GM18867 (cell line): ENCODE measurements around the gene TMEM114.

ENCODE experiments used
- ATAC-seq: cut with Tn5 transposase; IDR thresholded peaks from one replicate; pipeline ENCODE4 v1.9.1; 2021; ENCODE audit warnings: mild to moderate bottlenecking, moderate library complexity; ENCODE audit not compliant: unreplicated experiment

The TMEM114 gene

DNA sequence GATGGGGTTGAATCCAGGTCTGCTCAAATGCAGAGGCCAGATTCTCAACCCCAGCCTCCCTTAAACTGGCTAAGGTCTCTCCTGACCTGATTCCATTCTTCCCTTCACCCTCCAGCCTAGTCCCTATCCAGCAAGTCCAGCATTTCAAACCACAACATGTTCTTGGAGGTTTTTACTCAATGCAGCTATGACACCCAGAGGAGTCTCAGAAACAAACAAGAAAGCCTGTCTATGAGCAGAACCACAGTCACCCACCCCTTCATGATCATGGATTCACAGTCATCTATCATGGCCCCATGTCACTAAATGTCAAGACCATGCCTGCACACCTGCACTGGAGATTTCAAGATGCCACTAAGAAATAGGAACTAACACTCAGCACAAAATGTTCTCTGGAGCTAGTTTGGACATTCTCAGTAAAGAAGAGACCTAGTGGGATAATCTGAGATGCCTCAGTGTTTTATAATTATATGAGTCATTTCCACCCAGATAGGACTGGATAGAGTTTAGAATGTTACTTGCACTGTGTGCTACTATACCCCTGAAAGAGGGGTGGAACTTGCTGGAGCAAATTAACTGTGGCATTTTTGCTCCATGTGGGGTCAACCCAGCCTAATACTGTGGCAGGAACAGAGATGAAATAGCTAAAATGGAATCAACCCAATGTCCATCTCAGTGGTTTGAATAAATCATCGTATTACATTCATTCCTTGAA, 21.7 kb upstream of the TMEM114 start:
- no peak for ATAC-seq

DNA sequence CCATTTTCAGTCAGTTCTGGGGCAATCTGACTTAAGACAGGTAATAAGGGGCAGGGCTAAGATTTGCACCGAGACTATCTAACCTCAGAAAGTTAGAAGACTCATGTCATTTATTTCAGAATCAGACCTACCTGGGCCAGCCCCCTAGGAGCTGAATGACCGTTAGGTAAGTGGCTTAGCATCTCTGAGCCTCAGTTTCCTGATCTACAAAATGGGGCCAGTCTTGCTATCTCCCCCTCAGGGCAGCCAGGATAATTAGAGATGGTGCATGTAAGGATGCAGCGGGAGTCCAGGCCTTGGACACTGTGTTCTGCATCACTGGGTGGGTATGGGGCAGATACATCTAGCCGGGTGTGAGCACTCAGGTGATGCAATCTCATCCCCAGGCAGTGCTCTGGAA, 20.8 kb upstream of the TMEM114 start:
- ATAC-seq = no peak

DNA sequence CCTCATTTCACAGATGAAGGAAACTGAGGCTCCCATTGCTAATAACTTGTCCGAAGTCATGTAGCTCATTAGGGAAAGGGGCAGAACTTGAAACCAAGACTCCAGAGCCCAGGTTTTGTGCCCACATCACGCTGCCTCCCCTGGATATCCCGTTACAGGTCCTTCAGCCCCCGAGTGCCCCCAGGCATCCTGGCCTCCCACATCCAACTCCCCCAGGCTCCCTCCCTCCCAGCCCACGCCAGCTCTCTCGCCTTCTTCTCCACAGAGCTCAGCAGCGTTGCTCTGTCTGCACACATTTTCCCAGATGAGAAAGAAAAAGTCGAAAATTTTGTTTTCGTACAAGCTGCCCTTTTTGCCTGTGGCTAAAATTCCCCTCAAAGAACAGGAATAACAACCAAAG, 16.9 kb upstream of the TMEM114 start:
- no peak for ATAC-seq

DNA sequence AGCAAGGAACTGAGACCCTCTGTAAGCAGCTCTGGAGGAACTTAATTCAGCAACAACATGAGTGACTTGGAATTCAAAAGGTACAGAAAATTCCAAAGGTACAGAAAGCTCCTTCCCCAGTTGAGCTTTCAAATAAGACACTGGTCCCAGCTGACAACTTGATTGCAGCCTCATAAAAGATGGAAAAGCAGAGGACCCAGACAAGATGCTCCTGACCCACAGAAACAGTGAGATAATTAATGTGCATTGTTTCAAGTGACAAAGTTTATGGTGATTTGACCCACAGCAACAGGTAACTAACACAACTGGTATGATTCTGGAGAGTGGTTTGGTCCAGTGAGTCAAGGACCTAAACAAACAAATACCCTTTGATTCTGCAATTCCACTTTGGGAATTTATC, 15.2 kb upstream of the TMEM114 start:
- ATAC-seq = no peak

DNA sequence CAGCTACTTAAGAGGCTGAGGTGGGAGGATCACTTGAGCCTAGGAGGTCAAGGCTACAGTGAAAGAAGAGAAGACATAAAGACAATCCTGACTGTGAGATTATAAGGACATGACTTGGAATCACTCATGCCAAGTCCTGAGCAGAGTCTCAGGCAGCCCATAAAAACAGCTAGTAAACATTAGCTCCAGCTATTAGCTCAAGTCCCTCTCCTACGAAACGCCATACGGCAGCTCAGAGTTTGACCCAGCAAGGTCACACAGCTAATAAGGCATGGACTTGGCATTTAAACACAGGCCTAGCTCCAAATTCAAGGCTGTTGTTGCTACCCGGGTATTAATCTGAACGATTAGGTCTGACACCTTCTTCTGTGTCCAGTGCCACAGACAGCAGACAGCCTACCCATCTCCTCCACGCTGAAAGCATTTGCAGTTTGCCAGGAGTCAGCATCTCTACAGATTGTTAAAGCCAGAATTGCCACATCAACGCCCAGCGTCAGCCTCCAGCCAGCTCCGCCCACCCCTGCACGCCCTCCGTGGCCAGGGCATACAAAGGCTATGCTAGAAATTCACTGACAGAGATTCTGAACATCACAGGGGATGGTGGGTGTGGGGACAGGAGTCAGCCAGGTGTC, 9.9 kb upstream of the TMEM114 start:
- ATAC-seq = no peak

- no peak for ATAC-seq
Observed at GRCh38 chr16:8596581-8596980, 6.3 kb upstream of the TMEM114 start.

DNA sequence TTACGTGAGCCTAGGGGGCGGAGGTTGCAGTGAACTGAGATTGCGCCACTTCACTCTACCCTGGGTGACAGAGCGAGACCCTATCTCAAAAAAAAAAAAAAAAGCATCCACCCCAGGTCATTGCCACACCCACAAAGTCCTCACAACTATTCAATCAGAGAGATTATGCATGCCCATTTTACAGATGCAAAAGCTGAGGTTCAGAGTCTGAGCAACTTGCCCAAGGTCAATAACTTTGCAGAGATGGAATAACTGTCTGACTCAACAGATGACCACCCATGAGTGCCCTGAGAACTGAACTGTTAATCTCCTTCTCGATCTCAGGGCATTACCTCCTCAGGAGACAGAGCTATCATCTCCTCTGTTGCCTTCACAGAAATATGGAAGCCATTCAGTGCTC, 5.5 kb upstream of the TMEM114 start:
- no peak for ATAC-seq

- no peak for ATAC-seq
Observed at GRCh38 chr16:8594149-8594666, 3.9 kb upstream of the TMEM114 start.

- no peak for ATAC-seq
Observed at GRCh38 chr16:8591451-8591850, 1.1 kb upstream of the TMEM114 start.

DNA sequence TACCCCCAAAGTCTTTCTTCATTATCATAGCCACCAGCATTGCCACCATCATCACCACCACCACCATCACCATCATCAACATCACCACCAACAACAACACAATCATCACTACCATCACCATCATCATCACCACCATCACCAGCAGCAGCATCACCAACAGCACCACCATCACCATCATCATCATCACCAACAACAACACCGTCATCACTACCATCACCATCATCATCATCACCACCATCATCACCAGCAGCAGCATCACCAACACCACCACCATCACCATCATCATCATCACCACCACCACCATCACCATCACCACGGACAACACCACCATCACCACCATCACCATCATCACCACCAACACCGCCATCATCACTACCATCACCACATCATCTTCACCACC, 500 bp upstream of the TMEM114 start:
- no peak for ATAC-seq

DNA sequence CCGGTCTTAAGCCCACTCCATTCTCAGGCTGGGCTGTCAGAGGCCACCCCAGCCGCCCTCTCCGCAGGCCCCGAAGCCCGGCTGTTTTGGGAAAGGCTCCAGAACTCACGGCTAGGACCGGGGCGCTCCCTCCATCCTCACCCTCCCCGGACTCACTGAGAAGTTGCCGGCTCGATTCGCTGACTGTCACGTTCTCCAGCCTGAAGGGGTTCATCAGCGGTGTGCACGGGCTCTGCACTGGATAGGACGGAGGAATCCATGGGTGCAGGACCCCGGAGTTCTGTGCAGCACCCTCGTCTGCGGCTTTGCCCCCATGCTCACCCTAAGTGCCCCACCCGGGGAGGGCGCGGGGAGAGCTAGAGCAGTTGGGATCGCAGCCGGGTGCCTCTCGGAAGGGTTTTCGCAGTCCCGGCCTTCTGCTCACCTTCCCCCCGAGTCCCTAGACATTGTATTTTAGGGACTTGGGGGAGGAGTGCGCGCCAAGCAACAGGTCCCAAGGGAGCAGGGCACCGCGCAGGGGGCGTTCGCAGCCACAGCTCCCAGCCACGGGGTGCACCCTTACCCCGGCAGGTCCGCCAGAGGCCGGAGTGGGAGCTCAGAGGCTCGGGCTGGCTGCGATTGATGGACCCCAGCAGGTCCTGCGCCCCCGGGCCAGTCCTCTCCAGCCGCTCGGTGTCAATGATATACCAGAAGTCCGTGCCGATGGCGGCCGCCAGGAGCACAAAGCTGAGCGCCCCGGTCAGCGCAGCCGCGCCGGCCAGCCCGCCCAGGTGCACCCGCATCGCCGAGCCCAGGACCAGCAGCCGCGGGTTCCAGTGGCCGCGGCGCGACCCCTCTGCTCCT, 1.0 kb downstream of the TMEM114 start:
- ATAC-seq = no peak

- no peak for ATAC-seq
Observed at GRCh38 chr16:8588682-8589056, 1.6 kb downstream of the TMEM114 start.

DNA sequence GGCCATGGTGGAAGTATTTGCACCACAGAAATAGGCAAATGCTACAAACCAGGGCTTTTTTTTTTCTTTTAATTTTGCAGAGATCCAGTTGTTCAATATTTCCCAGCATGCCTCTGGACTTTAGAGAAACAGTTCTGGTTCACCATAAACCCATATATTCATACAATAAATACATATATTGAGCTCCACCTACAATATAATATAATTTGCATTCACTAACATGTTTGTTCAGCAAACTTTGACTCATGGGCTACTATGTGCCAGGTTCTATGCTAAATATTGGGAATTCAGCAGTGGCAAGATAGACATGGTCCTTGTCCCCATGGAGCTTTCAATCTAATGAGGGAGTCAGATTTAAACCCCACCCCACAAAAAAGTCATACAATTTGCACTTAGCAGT, 3.2 kb downstream of the TMEM114 start:
- ATAC-seq = no peak

- ATAC-seq = no peak
Observed at GRCh38 chr16:8585857-8586256, 4.5 kb downstream of the TMEM114 start.

GRCh38 chr16:8585041-8585440, 5.3 kb downstream of the TMEM114 start:
- ATAC-seq = no peak

GRCh38 chr16:8583732-8584131, 6.6 kb downstream of the TMEM114 start:
- ATAC-seq = no peak

GRCh38 chr16:8583199-8583598, 7.1 kb downstream of the TMEM114 start:
- no peak for ATAC-seq

DNA sequence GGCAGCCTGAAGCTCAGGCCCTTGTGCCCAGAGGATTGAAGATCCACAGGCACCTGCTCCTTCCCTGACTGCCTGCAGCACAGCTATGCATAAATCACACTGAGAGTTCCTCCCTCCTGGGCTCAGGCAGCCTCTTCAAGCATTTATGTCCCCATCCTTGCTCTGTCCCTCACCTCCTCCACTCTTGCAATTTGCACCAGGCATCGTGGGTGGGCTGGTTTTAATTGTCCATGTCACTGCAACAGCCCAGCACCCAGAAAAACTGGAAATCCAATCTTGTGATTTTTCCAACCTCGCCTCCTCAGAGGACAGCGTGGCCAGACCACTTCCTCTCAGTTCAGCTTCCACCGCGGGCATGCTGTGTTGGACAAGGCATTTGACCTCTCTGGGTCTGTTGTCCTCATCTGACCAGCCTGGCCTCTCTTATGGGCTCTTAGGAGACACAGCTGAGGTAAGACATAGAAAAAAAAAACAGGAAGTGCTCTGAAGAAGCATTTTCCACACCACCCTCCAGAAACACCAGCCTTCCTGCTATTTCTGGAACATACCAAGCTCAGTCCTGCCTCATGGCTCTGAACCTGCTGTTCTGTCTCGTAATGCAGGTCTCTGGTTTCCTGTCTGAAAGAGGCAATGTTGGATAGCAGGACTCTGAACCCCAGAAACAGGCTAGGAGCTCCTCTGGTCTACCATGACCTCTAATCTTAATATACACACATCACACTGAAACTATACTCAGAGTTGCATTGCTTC, 8.3 kb downstream of the TMEM114 start:
- no peak for ATAC-seq

- no peak for ATAC-seq
Observed at GRCh38 chr16:8579559-8579958, 10.8 kb downstream of the TMEM114 start.

DNA sequence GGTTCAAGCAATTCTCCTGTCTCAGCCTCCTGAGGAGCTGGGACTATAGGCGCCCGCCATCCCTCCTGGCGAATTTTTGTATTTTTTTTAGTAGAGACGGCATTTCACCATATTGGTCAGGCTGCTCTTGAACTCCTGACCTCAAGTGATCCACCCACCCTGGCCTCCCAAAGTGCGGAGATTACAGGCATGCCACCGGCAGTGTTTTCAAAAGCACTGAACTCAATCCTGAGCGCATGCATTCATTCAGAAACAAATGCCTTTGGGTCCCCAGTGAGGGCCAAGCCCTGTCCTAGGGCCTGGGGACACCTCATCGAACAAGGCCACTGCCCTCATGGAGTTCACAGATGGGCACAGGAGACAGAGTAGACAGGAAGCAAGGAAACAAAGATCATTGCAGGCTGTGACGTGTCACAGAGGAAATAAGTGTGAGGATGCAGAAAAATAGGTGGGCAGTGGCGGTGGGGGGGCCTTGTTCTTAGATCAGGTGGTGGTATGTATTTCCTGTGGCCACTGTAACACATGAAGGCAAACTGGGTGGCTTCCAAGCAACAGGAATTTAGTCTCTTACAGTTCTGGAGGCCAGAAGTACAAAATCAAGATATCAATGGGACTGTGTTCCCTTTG, 12.5 kb downstream of the TMEM114 start:
- no peak for ATAC-seq
